MM.1S (cell line): ENCODE measurements around the gene MRPS5.

Source experiments
- EZH2 ChIP-seq: fragments of 300-600 bp; sonication (generic); optimal IDR thresholded peaks from 2 replicates; pipeline ENCODE3; 2017; ENCODE audit warnings: low read depth, mild to moderate bottlenecking, antibody characterized with exemption, low read length, mixed read lengths
- TF ChIP-seq, protein P1 (sequence below): fragments of 300-600 bp; sonication (generic); IDR thresholded peaks from 2 replicates; pipeline ENCODE4 v1.5.1; 2016; ENCODE audit warnings: antibody characterized with exemption, low read length, mixed read lengths

DNA sequence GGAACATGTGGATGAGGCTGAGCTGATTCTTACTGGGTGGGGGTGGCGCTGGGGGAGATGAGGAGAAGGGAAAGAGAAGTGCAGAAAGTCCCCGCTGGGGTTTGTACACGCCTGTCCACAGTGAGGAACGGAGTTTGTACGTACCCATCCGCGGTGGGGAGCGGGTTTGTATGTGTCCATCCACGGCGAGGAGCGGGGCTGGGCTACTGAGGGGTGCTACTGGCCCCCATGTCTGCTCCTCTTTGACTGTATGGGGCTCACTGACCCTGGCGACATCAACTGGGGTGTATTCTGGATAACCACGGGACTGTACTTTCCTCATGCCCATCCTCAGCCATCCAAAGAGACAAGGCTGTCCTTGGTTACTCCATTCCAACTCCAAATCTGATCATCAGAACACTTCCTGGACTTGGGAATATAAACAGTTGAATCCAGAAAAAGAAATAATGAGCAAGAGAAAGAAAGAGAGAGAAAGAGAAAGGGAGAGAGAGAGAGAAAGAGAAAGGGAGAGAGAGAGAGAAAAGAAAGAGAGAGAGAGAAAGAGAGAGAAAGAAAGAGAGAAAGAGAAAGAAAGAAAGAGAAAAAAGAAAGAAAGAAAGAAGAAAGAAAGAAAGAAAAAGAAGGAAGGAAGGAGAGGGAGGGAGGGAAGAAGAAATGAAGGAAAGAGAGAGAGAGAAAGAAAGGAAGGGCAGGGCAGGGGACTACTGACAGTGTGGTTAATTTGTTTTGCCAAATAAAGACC lies 75.1 kb downstream of the MRPS5 start:
- TF ChIP-seq, protein P1, sequence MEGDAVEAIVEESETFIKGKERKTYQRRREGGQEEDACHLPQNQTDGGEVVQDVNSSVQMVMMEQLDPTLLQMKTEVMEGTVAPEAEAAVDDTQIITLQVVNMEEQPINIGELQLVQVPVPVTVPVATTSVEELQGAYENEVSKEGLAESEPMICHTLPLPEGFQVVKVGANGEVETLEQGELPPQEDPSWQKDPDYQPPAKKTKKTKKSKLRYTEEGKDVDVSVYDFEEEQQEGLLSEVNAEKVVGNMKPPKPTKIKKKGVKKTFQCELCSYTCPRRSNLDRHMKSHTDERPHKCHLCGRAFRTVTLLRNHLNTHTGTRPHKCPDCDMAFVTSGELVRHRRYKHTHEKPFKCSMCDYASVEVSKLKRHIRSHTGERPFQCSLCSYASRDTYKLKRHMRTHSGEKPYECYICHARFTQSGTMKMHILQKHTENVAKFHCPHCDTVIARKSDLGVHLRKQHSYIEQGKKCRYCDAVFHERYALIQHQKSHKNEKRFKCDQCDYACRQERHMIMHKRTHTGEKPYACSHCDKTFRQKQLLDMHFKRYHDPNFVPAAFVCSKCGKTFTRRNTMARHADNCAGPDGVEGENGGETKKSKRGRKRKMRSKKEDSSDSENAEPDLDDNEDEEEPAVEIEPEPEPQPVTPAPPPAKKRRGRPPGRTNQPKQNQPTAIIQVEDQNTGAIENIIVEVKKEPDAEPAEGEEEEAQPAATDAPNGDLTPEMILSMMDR = no peak
- TF ChIP-seq EZH2 = no peak
